IPS-11a (cell line): ENCODE data around the gene YY2.
"Not testable (repeated sequence)": the region's sequence is repeated elsewhere in the genome, so short reads cannot be mapped to it uniquely, and the experiment has no call there.

Experiments
- H3K4me3 ChIP-seq: one replicate; pipeline ENCODE4 v1.5.1; 2013; ENCODE audit warnings: low read depth, low read length, control low read depth

YY2 gene

GRCh38 chrX:21873063-21873775, 17.4 kb downstream of the YY2 start:
- H3K4me3 ChIP-seq, result no peak overlapping the region

GRCh38 chrX:21874182-21874581, 18.4 kb downstream of the YY2 start:
- not testable (repeated sequence) for H3K4me3 ChIP-seq

GRCh38 chrX:21875013-21875412, 19.2 kb downstream of the YY2 start:
- H3K4me3 ChIP-seq, result no peak overlapping the region

GRCh38 chrX:21881881-21882574, 26.2 kb downstream of the YY2 start:
- H3K4me3 ChIP-seq, result no peak overlapping the region

GRCh38 chrX:21883258-21883657, 27.5 kb downstream of the YY2 start:
- H3K4me3 ChIP-seq, result no peak overlapping the region

- no peak overlapping the region for H3K4me3 ChIP-seq
Observed at GRCh38 chrX:21885568-21885967, 29.8 kb downstream of the YY2 start.

GRCh38 chrX:21905313-21905712, 49.5 kb downstream of the YY2 start:
- no peak overlapping the region for H3K4me3 ChIP-seq

- H3K4me3 ChIP-seq, result no peak overlapping the region
Observed at GRCh38 chrX:21905953-21906352, 50.2 kb downstream of the YY2 start.

- no peak overlapping the region for H3K4me3 ChIP-seq
Observed at GRCh38 chrX:21907260-21907659, 51.5 kb downstream of the YY2 start.
